Lung (tissue), 12 donors: ENCODE data around the gene SLC6A9. TPM values are rescaled to one million over a fixed set of nuclear protein-coding genes. Genes with fewer than 3 reads are reported as not detected.

Source experiments
- ATAC-seq: fragments of 200-7000 bp; cut with Tn5 transposase; one replicate; pipeline ENCODE4 v1.9.1; 2020; ENCODE audit warnings: moderate number of reproducible peaks; ENCODE audit not compliant: insufficient read depth, low FRiP score
- DNase-seq, 3 donors: peaks; one replicate each; pipeline ENCODE4 v3.0.0-alpha.2; 2013 to 2017
- H3K27ac ChIP-seq, 2 donors: one replicate each; pipeline ENCODE4 v1.5.1; 2013; ENCODE audit warnings: mild to moderate bottlenecking in 2 of 2, moderate library complexity in 2 of 2, control low read depth in 1 of 2, inconsistent platforms in 1 of 2, low read depth in 1 of 2, low read length in 1 of 2
- H3K27me3 ChIP-seq, 3 donors: one replicate each; pipeline ENCODE4 v1.5.1; 2013; ENCODE audit warnings: low read length in 2 of 3; ENCODE audit not compliant: control insufficient read depth in 3 of 3, insufficient read depth in 3 of 3
- H3K36me3 ChIP-seq, 4 donors: one replicate each; pipeline ENCODE4 v1.5.1; 2013; ENCODE audit warnings: low read length in 4 of 4, mild to moderate bottlenecking in 1 of 4, moderate library complexity in 1 of 4; ENCODE audit not compliant: control insufficient read depth in 4 of 4, insufficient read depth in 4 of 4
- H3K4me1 ChIP-seq, 5 donors: one replicate each; pipeline ENCODE4 v1.5.1; 2013; ENCODE audit warnings: low read length in 5 of 5, mild to moderate bottlenecking in 2 of 5, moderate library complexity in 1 of 5; ENCODE audit not compliant: control insufficient read depth in 5 of 5, insufficient read depth in 5 of 5
- H3K4me3 ChIP-seq: one replicate; pipeline ENCODE4 v1.5.1; 2013; ENCODE audit warnings: mild to moderate bottlenecking, control low read depth, moderate library complexity
- H3K9ac ChIP-seq, 2 donors: one replicate each; pipeline ENCODE4 v1.5.1; 2013; ENCODE audit warnings: low read length in 2 of 2, control low read depth in 1 of 2; ENCODE audit not compliant: insufficient read depth in 1 of 2
- H3K9me3 ChIP-seq, 4 donors: one replicate each; pipeline ENCODE4 v1.5.1; 2013; ENCODE audit warnings: low read length in 3 of 4, mild to moderate bottlenecking in 1 of 4, moderate library complexity in 1 of 4; ENCODE audit not compliant: control insufficient read depth in 4 of 4, insufficient read depth in 3 of 4
- WGBS, 2 donors: extraction: QIAGEN DNeasy Blood & Tissue Kit; methylation state at CpG; one replicate each; pipeline ENCODE4 v1.1.7; 2013; 5-methylcytosine and 5-hydroxymethylcytosine counted together
- polyA plus RNA-seq, 2 donors: library from polyadenylated mRNA; stranded (reverse); fragments of 200-250 nt; gene quantifications; one replicate each; pipeline ENCODE4 v1.2.1, GENCODE V29; 2013
- total RNA-seq, 2 donors: library from RNA; depleted of rRNA in 1 of 2; stranded (reverse); fragments of >200 nt in 1 of 2; gene quantifications; one replicate each; pipeline ENCODE4 v1.2.1, GENCODE V29; 2014 to 2021
- TF ChIP-seq, protein P1 (sequence below): IDR thresholded peaks from 2 replicates; pipeline ENCODE4 v1.5.1; 2012; ENCODE audit warnings: mild to moderate bottlenecking; ENCODE audit errors: control extremely low read depth, extremely low read depth
- donor health status: control.
- donor health status: control.
- donor health status: Bipolar disorder and iron deficiency.
- donor health status: healthy.
- donor health status: DM: yes; HTN: yes; CAD: no.

The SLC6A9 gene
- total and polyA plus RNA-seq, 4 donors: 8.7 to 29.9 (median 9.4) TPM

DNA sequence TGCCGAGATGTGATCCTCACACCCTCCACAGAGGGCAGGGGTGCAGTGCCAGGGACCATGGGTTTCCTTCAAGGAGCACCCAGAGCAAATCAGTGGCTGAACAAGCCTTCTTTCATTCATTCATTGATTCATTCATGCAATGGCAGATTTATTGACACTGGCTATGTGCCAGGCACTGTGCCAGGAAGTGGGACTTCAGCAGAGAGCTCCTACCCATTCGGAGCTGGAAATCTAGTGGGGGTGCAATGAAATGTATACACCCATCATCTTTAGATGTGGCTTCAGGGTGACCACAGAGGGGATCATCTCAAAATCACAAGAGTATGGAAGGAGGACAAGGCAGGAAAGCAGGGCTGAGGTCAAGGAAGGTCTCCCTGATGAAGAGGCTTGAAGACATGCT lies 18.9 kb downstream of the SLC6A9 start:
- no peak for ATAC-seq
- Histone ChIP-seq H3K9me3 (no peaks in the 10 kb centered on the region), H3K4me3 (no peak overlapping the region), H3K9ac (no peak overlapping the region), H3K27me3 (no peaks in the 10 kb centered on the region), H3K4me1 (peaks cover 0 to 36% (median 7%) of the 10 kb centered on the region in 5 donors), H3K36me3 (peaks cover 0 to 3% (median 1%) of the 10 kb centered on the region in 4 donors), H3K27ac (no peak overlapping the region)
- no peak for DNase-seq
- WGBS, 2 donors: 68 to 75% methylated on average over 2 of the region's 2 CpGs
- TF ChIP-seq, protein P1, sequence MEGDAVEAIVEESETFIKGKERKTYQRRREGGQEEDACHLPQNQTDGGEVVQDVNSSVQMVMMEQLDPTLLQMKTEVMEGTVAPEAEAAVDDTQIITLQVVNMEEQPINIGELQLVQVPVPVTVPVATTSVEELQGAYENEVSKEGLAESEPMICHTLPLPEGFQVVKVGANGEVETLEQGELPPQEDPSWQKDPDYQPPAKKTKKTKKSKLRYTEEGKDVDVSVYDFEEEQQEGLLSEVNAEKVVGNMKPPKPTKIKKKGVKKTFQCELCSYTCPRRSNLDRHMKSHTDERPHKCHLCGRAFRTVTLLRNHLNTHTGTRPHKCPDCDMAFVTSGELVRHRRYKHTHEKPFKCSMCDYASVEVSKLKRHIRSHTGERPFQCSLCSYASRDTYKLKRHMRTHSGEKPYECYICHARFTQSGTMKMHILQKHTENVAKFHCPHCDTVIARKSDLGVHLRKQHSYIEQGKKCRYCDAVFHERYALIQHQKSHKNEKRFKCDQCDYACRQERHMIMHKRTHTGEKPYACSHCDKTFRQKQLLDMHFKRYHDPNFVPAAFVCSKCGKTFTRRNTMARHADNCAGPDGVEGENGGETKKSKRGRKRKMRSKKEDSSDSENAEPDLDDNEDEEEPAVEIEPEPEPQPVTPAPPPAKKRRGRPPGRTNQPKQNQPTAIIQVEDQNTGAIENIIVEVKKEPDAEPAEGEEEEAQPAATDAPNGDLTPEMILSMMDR: no peak

DNA sequence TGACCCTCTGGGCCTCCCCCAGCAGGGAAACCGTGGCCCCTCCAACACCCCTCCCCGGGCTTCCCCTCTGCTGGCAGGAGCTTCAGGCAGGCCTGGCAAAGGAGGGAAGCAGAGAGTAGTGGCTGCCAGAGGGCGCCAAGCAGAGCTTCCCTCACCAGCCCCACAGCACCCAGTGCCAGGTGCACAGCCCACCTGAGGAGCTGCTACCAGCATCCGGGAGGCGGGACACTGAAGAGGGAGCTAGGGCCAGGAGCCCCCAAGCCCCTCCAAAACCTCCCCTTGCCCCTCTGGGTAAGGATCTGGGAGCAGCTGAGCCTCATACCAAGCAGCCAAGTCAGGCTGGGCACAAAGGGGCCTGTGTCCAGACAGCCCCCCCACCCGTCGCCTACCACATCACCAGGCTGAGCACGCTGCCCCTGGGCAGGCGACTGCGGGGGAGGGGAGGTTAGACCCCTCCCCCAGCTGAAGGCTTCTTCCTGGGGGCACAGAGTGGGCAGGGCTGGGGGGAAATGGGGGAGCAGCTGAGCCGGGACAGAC lies 20.3 kb downstream of the SLC6A9 start:
- DNase-seq (no peak), ATAC-seq (no peak)
- Histone ChIP-seq H3K9me3 (no peaks in the 10 kb centered on the region), H3K9ac (no peak overlapping the region), H3K4me3 (no peak overlapping the region), H3K36me3 (peaks cover 0 to 3% (median 1%) of the 10 kb centered on the region in 4 donors), H3K27me3 (no peaks in the 10 kb centered on the region), H3K27ac (no peak overlapping the region), H3K4me1 (peaks cover 0 to 38% (median 9%) of the 10 kb centered on the region in 5 donors)
- TF ChIP-seq, protein P1: no peak
- WGBS, 2 donors: 79 to 85% methylated on average over 10 to 11 of the region's 11 CpGs

DNA sequence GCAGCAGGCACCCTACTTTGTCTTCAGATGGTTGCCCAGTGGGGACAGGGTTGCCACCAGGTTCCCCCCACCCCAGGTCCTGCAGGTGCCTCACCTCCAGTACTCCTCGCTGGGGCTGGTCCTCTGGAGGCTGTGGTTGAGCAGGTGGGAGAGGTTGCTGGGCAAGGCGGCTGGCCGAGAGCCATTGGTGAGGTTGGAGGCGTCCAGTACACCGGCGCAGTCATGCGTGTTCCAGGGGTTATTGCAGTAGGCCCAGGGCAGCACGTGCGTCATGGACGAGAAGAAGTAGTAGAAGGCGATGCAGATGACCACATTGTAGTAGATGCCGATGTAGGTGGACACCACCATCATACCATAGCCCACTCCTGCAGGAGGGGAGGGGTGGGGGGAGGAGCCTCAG lies 23.0 kb downstream of the SLC6A9 start:
- 94 to 96% methylated on average over 12 of the region's 12 CpGs for WGBS, 2 donors
- ATAC-seq (no peak), DNase-seq (no peak)
- TF ChIP-seq, protein P1: no peak
- Histone ChIP-seq H3K9me3 (no peaks in the 10 kb centered on the region), H3K4me1 (peaks cover 0 to 24% (median 3%) of the 10 kb centered on the region in 5 donors), H3K36me3 (peaks cover 0 to 3% (median 1%) of the 10 kb centered on the region in 4 donors), H3K27me3 (no peaks in the 10 kb centered on the region), H3K9ac (no peak overlapping the region), H3K27ac (no peak overlapping the region), H3K4me3 (no peak overlapping the region)
